ENCODE measurements around the gene LCMT2.

Gene LCMT2

GRCh38 chr15:43278869-43279268, 51.5 kb downstream of the LCMT2 start:
- H3K27me3 ChIP-seq (ENCODE audit: control insufficient read depth, insufficient read depth, low read length): peaks cover 8% of the 10 kb centered on the region
- H3K4me1 ChIP-seq (ENCODE audit: control insufficient read depth, insufficient read depth, low read length): no peaks in the 10 kb centered on the region
- H3K4me3 ChIP-seq (ENCODE audit: low read length): no peak overlapping the region
- H3K9ac ChIP-seq (ENCODE audit: low read length): no peak overlapping the region
- H3K9me3 ChIP-seq (ENCODE audit: control insufficient read depth, low read length): no peaks in the 10 kb centered on the region
- H3K36me3 ChIP-seq (ENCODE audit: control insufficient read depth, insufficient read depth, low read length): no peaks in the 10 kb centered on the region

GRCh38 chr15:43277901-43278300, 52.5 kb downstream of the LCMT2 start:
- Histone ChIP-seq H3K4me3 (ENCODE audit: low read length) (no peak overlapping the region), H3K36me3 (ENCODE audit: control insufficient read depth, insufficient read depth, low read length) (no peaks in the 10 kb centered on the region), H3K4me1 (ENCODE audit: control insufficient read depth, insufficient read depth, low read length) (no peaks in the 10 kb centered on the region), H3K9me3 (ENCODE audit: control insufficient read depth, low read length) (no peaks in the 10 kb centered on the region), H3K27me3 (ENCODE audit: control insufficient read depth, insufficient read depth, low read length) (peaks cover 8% of the 10 kb centered on the region), H3K9ac (ENCODE audit: low read length) (no peak overlapping the region)

GRCh38 chr15:43277231-43277823, 53.0 kb downstream of the LCMT2 start:
- H3K27me3 ChIP-seq (ENCODE audit: control insufficient read depth, insufficient read depth, low read length): peaks cover 8% of the 10 kb centered on the region
- H3K9me3 ChIP-seq (ENCODE audit: control insufficient read depth, low read length): no peaks in the 10 kb centered on the region
- H3K4me3 ChIP-seq (ENCODE audit: low read length): no peak overlapping the region
- no peaks in the 10 kb centered on the region for H3K36me3 ChIP-seq (ENCODE audit: control insufficient read depth, insufficient read depth, low read length)
- H3K4me1 ChIP-seq (ENCODE audit: control insufficient read depth, insufficient read depth, low read length): no peaks in the 10 kb centered on the region
- H3K9ac ChIP-seq (ENCODE audit: low read length): no peak overlapping the region

- Histone ChIP-seq H3K27me3 (ENCODE audit: control insufficient read depth, insufficient read depth, low read length) (peaks cover 8% of the 10 kb centered on the region), H3K4me1 (ENCODE audit: control insufficient read depth, insufficient read depth, low read length) (no peaks in the 10 kb centered on the region), H3K36me3 (ENCODE audit: control insufficient read depth, insufficient read depth, low read length) (no peaks in the 10 kb centered on the region), H3K9me3 (ENCODE audit: control insufficient read depth, low read length) (no peaks in the 10 kb centered on the region), H3K9ac (ENCODE audit: low read length) (no peak overlapping the region), H3K4me3 (ENCODE audit: low read length) (no peak overlapping the region)
These were observed 53.7 kb downstream of the LCMT2 start for GRCh38 chr15:43276563-43277200.

GRCh38 chr15:43275740-43276562, 54.4 kb downstream of the LCMT2 start:
- no peak overlapping the region for H3K9ac ChIP-seq (ENCODE audit: low read length)
- H3K4me3 ChIP-seq (ENCODE audit: low read length): no peak overlapping the region
- no peaks in the 10 kb centered on the region for H3K9me3 ChIP-seq (ENCODE audit: control insufficient read depth, low read length)
- peaks cover 8% of the 10 kb centered on the region for H3K27me3 ChIP-seq (ENCODE audit: control insufficient read depth, insufficient read depth, low read length)
- no peaks in the 10 kb centered on the region for H3K36me3 ChIP-seq (ENCODE audit: control insufficient read depth, insufficient read depth, low read length)
- H3K4me1 ChIP-seq (ENCODE audit: control insufficient read depth, insufficient read depth, low read length): no peaks in the 10 kb centered on the region

DNA sequence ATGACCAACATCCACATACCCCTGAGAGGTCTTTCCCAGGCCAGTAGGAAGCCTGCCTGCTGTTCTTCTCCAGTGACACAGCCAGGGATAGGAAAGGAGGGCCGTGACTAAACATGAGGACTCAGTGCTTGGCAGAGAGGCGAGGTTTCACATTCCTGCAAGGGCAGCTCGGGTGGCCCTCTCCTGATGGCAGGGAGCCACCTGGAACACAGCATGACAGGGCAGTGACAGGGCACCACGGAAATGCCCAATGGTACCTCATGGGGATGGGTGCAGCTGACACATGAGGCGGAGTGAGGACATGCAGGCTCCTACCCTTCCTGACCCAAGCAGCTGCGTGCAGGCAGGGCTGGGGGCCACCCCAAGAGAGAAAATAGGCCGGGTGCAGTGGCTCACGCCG, 56.2 kb downstream of the LCMT2 start:
- Histone ChIP-seq H3K36me3 (ENCODE audit: control insufficient read depth, insufficient read depth, low read length) (no peaks in the 10 kb centered on the region), H3K9ac (ENCODE audit: low read length) (no peak overlapping the region), H3K27me3 (ENCODE audit: control insufficient read depth, insufficient read depth, low read length) (peaks cover 8% of the 10 kb centered on the region), H3K4me1 (ENCODE audit: control insufficient read depth, insufficient read depth, low read length) (no peaks in the 10 kb centered on the region), H3K4me3 (ENCODE audit: low read length) (no peak overlapping the region), H3K9me3 (ENCODE audit: control insufficient read depth, low read length) (no peaks in the 10 kb centered on the region)
